Stimulated activated CD4-positive, alpha-beta T cell treated with anti-CD3 and anti-CD28 coated beads, TNF-alpha, amount 100 ng/mL, for 48 hours (primary cell): ENCODE results near the gene PRXL2B.
"Not testable (repeated sequence)": the region's sequence is repeated elsewhere in the genome, so short reads cannot be mapped to it uniquely, and the experiment has no call there.

ENCODE experiments used
- DNase-seq, 3 donors: peaks; one replicate each; pipeline ENCODE4 v3.0.0-alpha.2; 2020; ENCODE audit warnings: low read depth in 3 of 3

The PRXL2B gene

DNA sequence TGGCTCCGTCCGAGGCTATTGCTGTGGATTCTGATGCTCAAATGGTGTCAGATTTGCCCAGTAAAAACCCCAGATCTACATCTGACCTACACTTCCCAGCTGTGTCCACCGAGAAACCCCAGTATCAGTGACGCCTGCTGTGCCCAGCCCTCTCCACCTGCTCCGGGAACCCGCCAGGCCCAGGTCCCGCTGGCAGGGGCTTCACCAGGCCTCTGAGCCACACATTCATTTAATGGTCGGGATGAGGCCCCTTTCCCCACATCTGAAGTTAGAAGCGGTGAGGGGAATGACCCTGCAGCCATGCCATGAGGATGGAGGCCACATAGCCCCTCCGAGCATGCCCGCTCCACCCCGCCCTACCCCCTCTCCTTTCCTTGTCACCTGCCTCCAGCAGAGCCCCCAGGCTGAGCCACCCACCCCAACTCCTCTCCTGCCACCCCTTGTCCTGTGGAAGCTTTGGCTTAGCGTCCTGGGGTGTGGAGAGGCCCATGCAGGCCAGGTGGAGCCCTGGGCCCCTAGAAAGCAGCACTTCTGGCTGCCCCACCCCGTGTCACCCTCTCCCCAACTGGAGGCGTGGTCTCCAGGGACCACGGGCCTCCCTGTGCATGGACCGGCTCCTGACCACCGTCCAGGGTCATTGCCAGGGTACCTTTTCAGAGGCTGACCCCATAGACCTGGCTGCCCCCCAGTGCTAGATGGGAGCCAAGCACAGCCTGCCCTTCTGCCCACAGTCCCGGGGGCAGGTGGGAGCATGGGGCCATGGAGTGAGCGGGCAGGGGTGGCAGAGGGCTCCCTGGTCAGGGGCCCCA lies 22.4 kb upstream of the PRXL2B start:
- DNase-seq: no peak

DNA sequence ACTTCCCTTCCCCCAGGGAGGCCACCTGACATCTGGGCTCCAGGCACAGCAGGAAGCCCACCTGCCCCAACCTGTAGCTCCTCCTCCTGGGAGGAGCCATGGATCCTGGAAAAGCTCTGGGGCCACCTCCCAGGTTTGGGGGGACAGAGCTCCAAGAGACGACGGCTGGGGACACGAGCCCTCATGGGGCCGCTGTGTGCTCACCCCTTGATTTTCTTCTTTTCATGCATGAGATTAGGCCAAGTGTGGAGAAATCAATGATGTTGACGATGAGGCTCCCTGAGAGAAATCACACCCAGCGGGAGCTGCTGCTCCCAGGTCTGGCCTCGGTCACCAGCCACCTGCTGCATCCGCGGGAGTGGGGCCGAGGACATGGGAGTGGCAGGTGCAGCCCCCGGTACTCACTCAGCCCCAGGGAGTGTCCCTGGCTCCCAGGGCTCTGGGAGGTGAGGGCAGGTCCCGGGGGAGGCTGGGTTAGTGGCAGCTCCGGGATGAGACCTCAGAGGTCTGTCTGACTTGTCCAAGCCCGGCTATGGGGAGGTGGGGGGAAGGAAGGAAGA lies 21.7 kb upstream of the PRXL2B start:
- no peak for DNase-seq

DNA sequence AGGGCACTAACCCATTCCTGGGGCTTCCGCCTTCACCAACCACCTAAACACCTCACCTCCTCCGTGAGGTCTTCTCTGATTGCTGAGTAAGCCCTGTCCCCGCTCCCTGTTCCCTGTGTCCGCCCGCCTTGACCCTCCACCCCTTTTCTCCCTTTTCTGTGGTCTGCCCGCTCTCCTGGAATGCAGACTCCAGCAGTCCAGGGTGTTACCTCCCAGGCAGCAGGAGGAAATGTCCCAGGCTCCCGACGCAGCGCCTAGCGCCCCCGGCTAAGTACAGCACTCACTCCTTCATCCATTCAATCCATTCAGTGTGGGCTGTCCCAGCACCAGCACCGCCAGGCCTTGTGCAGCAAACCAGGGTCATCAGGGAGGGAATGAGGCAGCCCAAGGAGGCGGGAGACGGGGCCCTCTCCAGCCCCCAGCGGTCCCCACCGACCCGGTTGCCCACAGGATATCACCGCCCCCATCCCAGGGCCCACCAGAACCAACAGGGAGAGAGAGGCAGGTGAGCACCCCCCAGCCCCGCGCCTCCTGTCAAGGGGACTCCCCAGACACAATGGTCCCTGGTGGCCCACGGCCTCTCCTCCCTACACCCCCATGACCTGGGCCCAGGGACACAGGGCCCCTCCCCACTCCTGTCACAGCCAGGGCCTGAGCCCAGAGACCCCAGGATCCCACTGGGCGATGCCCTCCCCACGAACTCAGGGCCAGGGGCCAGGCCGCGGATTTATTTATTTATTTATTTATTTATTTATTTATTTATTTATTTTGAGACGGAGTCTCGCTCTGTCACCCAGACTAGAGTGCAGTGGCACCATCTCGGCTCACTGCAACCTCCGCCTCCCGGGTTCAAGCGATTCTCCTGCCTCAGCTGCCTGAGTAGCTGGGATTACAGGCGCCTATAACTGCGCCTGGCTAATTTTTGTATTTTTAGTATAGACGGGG lies 20.2 kb upstream of the PRXL2B start:
- no peak for DNase-seq

DNA sequence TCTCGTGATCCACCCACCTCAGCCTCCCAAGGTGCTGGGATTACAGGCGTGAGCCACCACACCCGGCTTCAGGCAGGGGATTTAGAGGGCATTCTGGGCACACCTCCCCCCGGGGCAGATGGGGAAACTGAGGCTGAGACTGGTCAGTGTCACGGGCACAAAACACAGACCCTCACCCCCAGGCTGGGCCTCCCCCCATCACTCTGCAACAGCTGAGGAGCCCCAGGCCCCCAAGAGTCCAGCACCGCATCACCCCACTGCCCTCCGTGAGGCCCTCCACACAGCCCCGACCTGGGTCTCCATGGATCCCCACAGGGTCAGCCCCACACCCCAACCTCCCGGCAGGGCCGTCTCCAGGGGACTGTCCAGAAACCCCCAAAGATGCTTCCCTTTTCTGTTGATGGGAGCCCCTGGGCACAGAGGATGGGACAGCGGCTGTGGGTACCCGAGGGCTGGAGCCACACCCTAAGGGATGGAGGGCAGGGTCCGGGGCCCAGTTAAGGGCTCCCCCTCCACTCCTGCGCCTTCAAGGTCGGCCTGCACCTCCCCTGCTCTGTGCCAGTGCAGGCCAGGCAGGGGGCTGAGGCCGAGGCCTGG lies 19.4 kb upstream of the PRXL2B start:
- DNase-seq: no peak

DNA sequence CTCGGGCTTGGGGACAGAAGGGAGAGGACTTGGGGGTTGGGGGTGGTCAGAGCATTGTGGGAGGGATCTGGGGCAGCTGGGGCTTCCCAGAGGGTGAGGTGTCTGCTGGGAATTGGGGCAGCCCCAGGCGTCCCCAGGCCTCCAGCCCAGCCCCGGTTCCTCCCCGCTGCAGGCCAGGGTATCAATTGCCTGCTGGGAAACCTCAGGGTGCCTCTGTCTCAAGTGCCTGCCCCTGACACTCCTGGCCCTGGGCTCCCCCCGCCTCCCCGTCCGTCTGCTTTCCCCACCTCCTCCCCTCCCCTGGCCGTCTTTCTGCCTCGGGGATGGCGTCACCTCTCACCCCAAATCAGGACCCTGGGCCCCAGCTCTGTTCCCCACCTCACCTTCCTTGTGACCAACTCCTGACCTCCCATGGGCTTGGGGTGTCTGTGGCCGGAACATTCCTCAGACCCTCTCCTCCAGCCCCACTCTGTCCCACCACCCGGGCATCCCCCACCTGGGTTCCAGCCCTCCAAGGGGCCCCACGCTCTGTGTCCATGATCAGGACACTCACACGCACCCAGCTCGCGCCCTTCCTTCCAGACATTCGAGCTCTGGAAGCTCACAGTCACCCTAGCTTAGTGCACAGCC lies 18.3 kb upstream of the PRXL2B start:
- DNase-seq: not testable (repeated sequence)

DNA sequence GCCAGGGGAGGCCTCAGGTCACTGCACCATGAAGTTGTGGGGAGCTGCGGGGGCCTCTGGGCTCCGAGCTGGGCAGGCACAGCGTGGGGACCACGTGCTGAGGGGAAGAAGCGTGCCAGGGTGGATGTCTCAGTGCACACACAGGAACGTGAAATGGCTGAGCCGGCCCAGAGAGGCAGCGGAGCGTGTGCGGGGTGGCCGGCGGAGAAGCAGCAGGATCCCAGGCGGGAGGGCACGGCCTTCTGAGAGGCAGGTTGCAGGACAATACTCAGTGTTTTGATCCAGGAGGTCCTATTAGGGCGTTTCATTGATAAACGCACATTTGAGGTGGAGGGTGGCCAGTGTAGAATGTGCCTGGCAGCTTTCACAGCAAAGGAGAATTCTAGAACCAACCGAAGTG lies 17.5 kb upstream of the PRXL2B start:
- no peak for DNase-seq

DNA sequence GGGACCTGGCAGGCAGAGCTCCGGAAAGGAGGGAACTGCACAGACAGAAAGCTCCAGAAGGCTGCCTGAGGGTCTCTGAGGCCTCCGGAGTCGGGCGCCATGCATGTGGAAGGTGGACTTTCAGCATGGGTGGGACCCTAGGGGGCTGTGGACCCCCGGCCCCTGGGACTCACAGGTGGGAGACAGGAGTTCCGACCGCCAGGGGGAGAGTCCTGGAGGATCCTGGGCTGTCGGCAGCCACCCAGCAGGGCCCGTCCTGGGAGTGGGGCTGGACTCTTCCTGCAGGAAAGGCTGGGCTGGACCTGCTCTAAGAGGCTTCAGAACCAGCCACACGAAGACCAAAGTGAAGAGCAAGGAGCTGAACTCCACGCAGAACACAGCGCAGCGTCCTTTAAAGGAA lies 16.9 kb upstream of the PRXL2B start:
- DNase-seq: not testable (repeated sequence)

DNA sequence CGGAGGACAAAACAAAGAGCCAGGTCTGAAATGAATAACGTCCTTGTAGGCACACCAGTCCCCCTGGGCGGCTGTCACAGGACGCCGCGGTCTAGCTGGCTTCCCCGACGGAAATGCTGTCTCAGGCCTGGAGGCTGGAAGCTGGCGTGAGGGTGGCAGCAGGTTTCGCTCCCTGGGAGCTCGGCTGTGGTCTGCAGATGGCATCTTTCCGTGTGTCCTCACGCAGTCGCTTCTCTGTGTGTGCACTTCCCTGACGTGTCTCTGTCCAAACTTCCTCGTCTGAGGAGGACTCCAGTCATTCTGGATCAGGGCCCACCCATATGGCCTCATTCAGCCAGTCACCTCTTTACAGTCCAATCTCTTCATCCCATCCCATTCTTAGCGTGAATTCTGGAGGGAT lies 16.2 kb upstream of the PRXL2B start:
- DNase-seq: no peak

DNA sequence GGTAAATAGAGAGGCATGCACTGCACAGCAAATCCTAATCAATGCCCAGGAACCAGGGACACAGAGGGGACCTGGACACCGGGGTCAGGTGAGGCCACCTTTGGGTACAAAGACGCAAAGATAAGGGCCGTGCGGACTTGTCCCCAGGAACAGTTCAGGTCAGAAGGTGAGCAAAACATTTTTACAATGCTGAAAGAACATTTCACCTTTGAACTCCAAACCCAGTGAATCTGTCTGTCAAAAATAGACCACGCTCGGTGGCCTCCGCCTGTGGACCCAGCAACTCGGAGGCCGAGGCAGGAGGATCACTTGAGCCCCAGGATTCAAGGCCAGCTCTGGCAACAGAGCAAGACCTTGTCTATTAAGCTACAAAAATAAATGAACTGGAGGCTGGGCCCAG lies 15.2 kb upstream of the PRXL2B start:
- DNase-seq: no peak

DNA sequence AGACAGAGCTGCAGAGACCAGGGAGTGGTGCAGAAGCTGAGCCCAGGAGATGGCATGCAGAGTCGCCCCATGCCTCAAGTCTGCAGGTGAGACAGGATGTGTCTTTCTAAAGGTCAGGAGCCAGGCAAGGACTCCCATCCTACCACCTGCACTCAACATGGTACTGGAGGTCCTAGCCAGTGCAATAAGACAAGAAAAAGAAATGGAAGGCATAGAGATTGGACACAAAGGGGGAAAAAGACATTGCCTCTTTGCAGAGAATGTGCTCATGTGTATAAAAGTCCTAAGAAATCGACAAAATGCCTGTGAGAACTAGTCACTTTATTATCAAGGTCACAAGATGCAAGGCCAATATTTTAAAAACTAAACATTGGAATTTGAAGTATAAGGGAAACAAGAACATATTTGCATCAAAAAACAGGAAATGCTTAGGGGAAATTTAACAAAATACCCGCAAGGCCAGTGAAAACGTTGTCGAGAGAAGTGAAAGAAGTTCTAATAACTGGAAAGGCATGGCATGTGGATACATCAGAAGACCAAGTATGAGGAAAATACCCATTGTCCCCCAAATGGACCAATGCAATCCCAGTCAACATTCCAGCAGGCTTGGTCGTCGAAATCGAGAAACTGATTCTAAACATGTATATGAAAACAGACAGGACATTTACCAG lies 13.2 kb upstream of the PRXL2B start:
- DNase-seq: no peak

DNA sequence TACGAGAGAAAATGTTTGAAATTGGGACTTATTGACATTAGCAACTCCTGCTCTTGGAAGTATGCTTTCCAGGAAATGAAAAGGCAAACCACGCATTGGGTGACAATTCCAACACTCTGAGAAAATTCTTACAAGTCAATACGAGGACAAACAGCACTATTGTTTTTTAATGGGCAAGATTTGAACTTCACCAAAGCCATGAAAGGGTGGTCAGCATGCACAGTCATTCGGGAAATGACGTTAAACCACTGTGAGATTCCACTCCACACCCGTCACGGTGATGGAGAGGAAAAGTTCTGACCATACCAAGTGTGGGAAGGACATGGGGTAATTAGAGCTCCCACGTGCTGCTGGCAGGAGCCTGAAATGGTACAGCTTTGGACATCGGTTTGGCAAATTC lies 12.2 kb upstream of the PRXL2B start:
- DNase-seq: no peak

DNA sequence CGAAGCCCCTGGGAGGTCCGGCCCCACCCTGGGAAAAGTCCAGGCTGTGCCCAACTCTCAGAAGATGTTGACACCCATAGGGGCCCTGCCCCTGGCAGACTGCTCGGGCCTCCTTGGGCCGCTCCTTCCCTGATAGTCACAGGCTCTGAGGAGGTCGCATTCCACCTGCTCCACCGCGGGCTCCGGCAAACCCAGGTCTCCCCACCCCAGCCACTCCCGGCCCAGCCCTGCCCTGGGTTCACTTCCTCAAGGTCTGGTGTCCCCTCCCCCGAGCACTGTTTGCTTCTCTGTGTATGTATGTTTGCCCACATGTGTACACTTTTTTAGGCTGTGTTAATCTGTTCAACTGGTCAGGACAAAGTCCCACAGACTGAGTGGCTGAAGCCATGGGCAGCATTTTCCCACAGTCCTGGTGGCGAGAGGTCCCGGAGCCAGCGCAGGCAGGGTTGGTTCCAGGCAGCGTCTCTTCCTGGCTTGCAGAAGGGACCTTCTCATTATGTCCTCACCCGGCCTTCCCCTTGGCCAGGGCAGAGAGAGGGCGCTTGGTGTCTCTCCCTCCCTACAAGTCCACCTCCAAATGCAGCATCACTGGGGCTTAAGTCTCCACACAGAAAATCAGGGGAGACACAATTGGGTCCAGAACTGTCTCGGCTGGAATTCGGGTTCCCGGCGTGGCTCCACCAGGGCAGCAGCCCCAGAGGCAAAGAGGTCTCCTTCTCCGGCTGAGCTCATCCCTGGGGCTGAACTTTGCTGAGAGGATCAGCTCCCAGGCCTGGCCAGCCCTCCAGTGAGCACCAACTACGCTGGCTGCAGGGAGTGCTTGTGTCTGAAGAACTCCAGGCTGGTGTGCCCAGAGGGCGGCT lies 10.5 kb upstream of the PRXL2B start:
- DNase-seq: no peak

DNA sequence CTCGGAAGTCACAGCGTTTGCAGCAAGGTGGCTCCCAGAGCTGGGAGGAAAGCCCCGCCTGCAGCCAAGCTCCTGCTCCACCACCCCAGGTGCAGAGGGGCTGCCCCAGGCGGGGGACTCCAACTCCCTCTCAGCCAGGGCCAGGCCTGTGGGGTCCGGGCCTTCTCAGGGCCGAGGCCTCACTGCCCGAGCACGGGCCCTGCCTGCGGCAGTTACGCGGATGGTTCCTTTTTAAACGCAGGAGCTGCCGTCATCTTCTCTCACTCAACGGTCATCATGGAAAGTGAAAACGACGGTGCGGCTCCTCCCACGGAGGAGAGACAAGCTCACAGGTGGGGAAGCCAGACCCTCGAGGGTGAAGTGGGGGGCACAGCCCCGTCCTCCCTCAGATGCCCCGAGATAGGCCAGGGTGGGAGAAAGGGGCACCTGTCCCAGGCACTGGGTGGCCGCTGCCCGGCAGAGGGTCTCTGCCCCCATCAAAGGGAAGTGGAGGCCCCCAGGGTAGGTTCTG lies 9.0 kb upstream of the PRXL2B start:
- DNase-seq: peak in 2 of 3 donors; percentile 38 to 44

DNA sequence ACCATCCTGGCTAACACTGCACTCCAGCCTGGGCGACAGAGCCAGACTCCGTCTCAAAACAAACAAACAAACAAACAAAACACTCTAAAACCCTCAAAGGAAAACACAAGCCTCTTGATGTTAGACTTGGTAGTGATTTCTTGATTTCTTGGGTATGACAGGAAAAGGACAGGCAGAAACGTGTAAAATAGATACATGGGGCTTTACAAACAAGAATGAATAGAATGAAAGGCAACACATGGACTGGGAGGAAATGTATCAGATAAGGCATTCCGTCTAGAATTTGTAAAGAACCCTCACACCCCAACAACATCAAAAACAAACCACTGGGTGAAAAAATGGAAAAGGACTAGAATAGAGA lies 7.8 kb upstream of the PRXL2B start:
- DNase-seq: no peak

DNA sequence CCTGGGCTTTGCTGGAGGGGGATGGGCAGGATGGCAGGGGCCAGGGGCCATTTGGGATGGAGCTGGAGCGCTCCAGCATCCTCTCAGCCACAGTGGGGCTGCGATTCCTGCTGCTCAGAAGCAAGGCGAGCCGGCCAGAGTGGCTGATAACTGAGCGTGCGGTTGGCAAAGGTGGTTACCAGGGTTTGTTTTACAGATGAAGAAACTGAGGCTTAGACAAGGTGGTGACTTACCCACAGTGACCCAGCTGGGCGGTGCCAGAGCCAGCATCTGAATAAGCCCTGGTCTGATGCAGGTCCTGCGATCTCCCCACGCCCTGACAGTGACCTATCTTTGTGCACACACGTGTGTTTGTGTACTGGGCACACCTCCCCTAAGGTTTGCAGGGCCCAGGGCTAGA lies 5.9 kb upstream of the PRXL2B start:
- no peak for DNase-seq

DNA sequence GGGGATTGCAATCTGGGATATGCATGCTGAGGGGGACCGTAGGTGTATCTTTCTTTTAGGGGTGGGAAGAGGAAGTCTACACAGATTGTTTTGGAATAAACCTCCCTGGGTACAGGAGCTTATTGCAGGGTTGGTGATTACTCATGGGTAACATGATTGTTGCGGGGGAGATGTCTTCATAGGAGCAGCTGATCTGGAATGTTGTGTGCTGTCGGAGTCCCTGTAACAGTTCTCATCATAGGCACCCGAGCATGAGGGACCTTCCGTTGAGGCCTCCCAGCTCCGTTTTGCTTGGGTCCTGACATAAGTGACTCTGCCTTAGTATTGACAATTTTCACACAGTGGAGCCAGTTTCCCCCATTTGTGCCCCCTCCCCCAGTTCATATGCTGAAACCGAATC lies 4.2 kb upstream of the PRXL2B start:
- no peak for DNase-seq

DNA sequence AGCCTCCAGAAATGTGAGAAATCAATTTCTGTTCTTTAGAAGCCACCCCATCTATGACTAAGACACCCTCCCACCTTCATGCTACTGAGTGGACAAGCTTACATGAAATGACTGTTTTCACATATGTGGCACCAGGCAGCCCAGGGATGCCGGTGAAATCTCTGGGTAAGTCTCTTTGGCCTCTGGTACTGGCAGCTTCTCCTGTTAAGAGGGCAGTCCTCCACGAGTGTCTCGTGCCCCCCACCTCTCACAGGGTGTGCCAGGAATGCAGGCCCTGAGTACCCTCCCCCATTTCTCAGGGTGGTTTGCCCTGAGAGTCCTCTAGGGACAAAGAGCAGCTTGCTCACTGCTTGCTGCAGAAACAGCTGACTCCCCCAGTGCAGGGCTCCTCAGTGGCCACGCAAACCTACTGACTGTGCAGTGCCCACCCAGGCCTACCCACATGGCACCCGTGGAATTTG lies 3.2 kb upstream of the PRXL2B start:
- DNase-seq: peak in 2 of 3 donors; percentile 27 to 28

DNA sequence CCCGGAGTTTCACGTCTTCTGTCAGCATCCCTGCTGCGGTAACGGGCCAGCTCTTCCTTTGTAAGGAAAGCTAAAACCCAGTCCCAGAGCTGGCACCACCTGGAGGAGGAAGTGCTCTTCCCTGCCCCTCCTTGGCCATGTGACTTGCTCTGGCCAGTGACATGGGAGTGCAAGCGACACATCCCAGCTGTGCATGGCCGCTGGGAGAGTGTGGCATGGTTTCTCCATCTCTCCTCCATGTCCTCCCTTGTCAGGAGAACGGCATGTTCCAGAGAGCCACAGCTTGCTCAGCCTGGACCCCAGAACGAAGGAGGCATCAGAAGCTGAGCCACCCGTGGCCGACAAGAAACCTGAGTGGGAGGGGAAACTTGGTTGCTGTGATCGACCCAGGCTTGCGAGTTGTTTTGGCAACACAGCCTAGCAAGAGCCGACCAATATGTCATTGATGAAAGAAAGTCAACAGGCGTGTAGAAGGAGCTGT lies 2.7 kb upstream of the PRXL2B start:
- DNase-seq: no peak

DNA sequence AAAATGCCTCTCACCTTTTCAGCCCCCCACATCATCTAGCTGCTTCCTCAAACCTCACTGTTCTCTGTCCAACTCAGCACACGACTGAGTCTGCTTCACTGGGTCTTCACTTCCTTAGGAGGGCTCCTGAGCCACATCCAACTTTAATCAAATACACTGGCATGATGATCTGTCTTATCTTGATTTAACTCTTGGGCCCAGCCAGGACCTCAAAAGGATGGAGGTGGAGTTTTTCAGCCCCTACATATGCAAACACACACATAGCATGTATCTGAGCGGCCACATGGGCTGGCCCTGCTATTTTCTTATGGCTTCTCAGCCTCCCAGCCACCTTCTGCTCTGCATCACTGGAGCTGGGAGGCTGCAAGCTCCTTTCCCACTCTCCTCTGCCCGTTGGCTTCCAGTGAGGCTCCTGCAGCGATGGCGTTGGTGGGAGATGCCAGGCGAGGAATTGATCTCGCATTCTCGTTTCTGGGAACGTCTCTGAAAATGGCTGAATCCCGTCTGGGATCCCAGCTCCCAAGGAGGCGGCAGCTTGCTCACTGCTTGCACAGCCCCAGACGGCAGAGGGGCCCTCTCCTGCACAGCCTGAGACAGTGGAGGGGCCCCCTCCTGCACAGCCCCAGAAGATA lies 1.8 kb upstream of the PRXL2B start:
- no peak for DNase-seq
